Sigmoid colon (tissue), 7 donors: ENCODE results near the gene ARHGAP22. TPM values are rescaled to one million over a fixed set of nuclear protein-coding genes. Genes with fewer than 3 reads are reported as not detected.

ENCODE experiments used
- DNase-seq: peaks from one replicate; pipeline ENCODE4 v3.0.0-alpha.2; 2019
- H3K27ac ChIP-seq, 4 donors: fragments of 200-600 bp; sonication (generic); one replicate each; pipeline ENCODE4 v1.5.1; 2016 to 2019; ENCODE audit warnings: mild to moderate bottlenecking in 1 of 4
- H3K27me3 ChIP-seq, 3 donors: fragments of 200-600 bp; sonication (generic); one replicate each; pipeline ENCODE4 v1.5.1; 2019; ENCODE audit warnings: mild to moderate bottlenecking in 1 of 3
- H3K36me3 ChIP-seq, 4 donors: fragments of 200-600 bp; sonication (generic); one replicate each; pipeline ENCODE4 v1.5.1; 2016 to 2019
- H3K4me1 ChIP-seq, 4 donors: fragments of 200-600 bp; sonication (generic); one replicate each; pipeline ENCODE4 v1.5.1; 2017 to 2019
- H3K4me3 ChIP-seq, 4 donors: fragments of 200-600 bp; sonication (generic); one replicate each; pipeline ENCODE4 v1.5.1; 2017 to 2019; ENCODE audit warnings: mild to moderate bottlenecking in 2 of 4, moderate library complexity in 1 of 4
- H3K9me3 ChIP-seq, 4 donors: fragments of 200-600 bp in 3 of 4; sonication (generic) in 3 of 4; one replicate each; pipeline versions ENCODE4 v1.5.1 to v1.6.1; 2013 to 2019
- CTCF ChIP-seq, 4 experiments: fragments of 450-650 bp in 3 of 4; fragments of 200-600 bp in 1 of 4; IDR thresholded peaks; one replicate each; pipeline ENCODE4 v1.5.1; 2016 to 2019; ENCODE audit warnings: antibody characterized with exemption in 4 of 4, mild to moderate bottlenecking in 3 of 4, moderate library complexity in 2 of 4
- EP300 ChIP-seq, 4 donors: sonication (generic); formaldehyde crosslinking; IDR thresholded peaks; one replicate each; pipeline ENCODE4 v1.6.1; 2017; ENCODE audit warnings: antibody characterized with exemption in 4 of 4
- POLR2A ChIP-seq, 2 donors: fragments of 450-650 bp; IDR thresholded peaks; one replicate each; pipeline ENCODE4 v1.6.1; 2016; ENCODE audit warnings: antibody characterized with exemption in 2 of 2, mild to moderate bottlenecking in 2 of 2, moderate library complexity in 2 of 2
- POLR2AphosphoS5 ChIP-seq, 4 donors: sonication (generic); formaldehyde crosslinking; IDR thresholded peaks; one replicate each; pipeline ENCODE4 v1.6.1; 2017; ENCODE audit warnings: antibody characterized with exemption in 4 of 4
- WGBS, 2 donors: extraction: QIAGEN DNeasy Blood & Tissue Kit; methylation state at CpG; one replicate each; pipeline ENCODE4 v1.1.7; 2013; 5-methylcytosine and 5-hydroxymethylcytosine counted together
- intact Hi-C: fragments of 100-400 bp; cut with DNase I; formaldehyde crosslinking; loops from one replicate; pipeline ENCODE4 v1.15.1; 2023
- polyA plus RNA-seq, 3 donors: library from polyadenylated mRNA; stranded (reverse); fragments of 200-250 nt; gene quantifications; one replicate each; pipeline ENCODE4 v1.2.3, GENCODE V29; 2013
- total RNA-seq, 4 donors: library from RNA; depleted of rRNA; stranded (reverse); fragments of >200 nt; gene quantifications; one replicate each; pipeline ENCODE4 v1.1.0, GENCODE V29; 2016
- donor health status: healthy with polysubstance abuse.
- donor health status: Bipolar disorder and iron deficiency.
- donor health status: healthy.

ARHGAP22 gene
- total and polyA plus RNA-seq, 7 donors: 1.2 to 6.4 (median 3.1) TPM

- TF ChIP-seq CTCF (IDR thresholded peaks at IDR 0.05) (no peak), POLR2A (IDR thresholded peaks at IDR 0.05) (no peak), POLR2AphosphoS5 (IDR thresholded peaks at IDR 0.05) (no peak)
- peak; percentile 74 for DNase-seq
- 50 to 87% methylated on average over 5 of the region's 5 CpGs for WGBS, 2 donors
- peaks cover 0 to 13% (median 10%) of the 10 kb centered on the region in 4 donors for H3K4me1 ChIP-seq
- H3K27me3 ChIP-seq: no peaks in the 10 kb centered on the region
- peak overlapping the region; percentile 3 to 58 (median 34) for H3K27ac ChIP-seq
- intact Hi-C loops: no loop called here
- peaks cover 0 to 2% (median 0%) of the 10 kb centered on the region in 4 donors for H3K9me3 ChIP-seq
- no peaks in the 10 kb centered on the region for H3K36me3 ChIP-seq
- H3K4me3 ChIP-seq: no peak overlapping the region
Measured at GRCh38 chr10:48634198-48634983, 29.5 kb upstream of the ARHGAP22 start.

GRCh38 chr10:48633381-48634197, 28.7 kb upstream of the ARHGAP22 start:
- intact Hi-C loops: no loop called here
- peaks cover 0 to 13% (median 10%) of the 10 kb centered on the region in 4 donors for H3K4me1 ChIP-seq
- no peaks in the 10 kb centered on the region for H3K9me3 ChIP-seq
- H3K27ac ChIP-seq: peak overlapping the region in 3 of 4 donors; percentile 14 to 58 (median 53)
- 53 to 63% methylated on average over 4 of the region's 4 CpGs for WGBS, 2 donors
- no peaks in the 10 kb centered on the region for H3K27me3 ChIP-seq
- no peak for DNase-seq
- no peak for TF ChIP-seq EP300 (IDR thresholded peaks at IDR 0.05)
- TF ChIP-seq POLR2AphosphoS5 (IDR thresholded peaks at IDR 0.05): no peak
- TF ChIP-seq POLR2A (IDR thresholded peaks at IDR 0.05): no peak
- TF ChIP-seq CTCF (IDR thresholded peaks at IDR 0.05): no peak
- no peaks in the 10 kb centered on the region for H3K36me3 ChIP-seq
- H3K4me3 ChIP-seq: no peak overlapping the region

GRCh38 chr10:48632166-48632565, 27.3 kb upstream of the ARHGAP22 start:
- Histone ChIP-seq H3K27ac (no peak overlapping the region), H3K27me3 (no peaks in the 10 kb centered on the region), H3K4me3 (no peak overlapping the region), H3K9me3 (no peaks in the 10 kb centered on the region), H3K36me3 (no peaks in the 10 kb centered on the region), H3K4me1 (peaks cover 0 to 13% (median 10%) of the 10 kb centered on the region in 4 donors)
- 97 to 99% methylated on average over 1 of the region's 1 CpG for WGBS, 2 donors
- intact Hi-C loops: no loop called here
- no peak for DNase-seq
- TF ChIP-seq POLR2A (IDR thresholded peaks at IDR 0.05): no peak
- no peak for TF ChIP-seq POLR2AphosphoS5 (IDR thresholded peaks at IDR 0.05)
- TF ChIP-seq CTCF (IDR thresholded peaks at IDR 0.05): no peak
- TF ChIP-seq EP300 (IDR thresholded peaks at IDR 0.05): no peak

- Histone ChIP-seq H3K4me1 (no peaks in the 10 kb centered on the region), H3K4me3 (no peak overlapping the region), H3K27ac (no peak overlapping the region), H3K27me3 (no peaks in the 10 kb centered on the region), H3K9me3 (no peaks in the 10 kb centered on the region), H3K36me3 (no peaks in the 10 kb centered on the region)
- WGBS, 2 donors: 91 to 95% methylated on average over 2 of the region's 2 CpGs
- TF ChIP-seq CTCF (IDR thresholded peaks at IDR 0.05) (no peak), POLR2AphosphoS5 (IDR thresholded peaks at IDR 0.05) (no peak), POLR2A (IDR thresholded peaks at IDR 0.05) (no peak), EP300 (IDR thresholded peaks at IDR 0.05) (no peak)
- intact Hi-C loops: no loop called here
- no peak for DNase-seq
Measured at GRCh38 chr10:48627984-48628609, 23.2 kb upstream of the ARHGAP22 start.
